Measurements from ENCODE around the gene HMCN1.

GRCh38 chr1:186213225-186213607 is 479.0 kb downstream of the HMCN1 start:
- no peak for TF ChIP-seq FOXK2 (IDR thresholded peaks at IDR 0.05)
- no peak for TF ChIP-seq FOXA1 (IDR thresholded peaks at IDR 0.05)
- no peak for TF ChIP-seq FOXM1 (IDR thresholded peaks at IDR 0.05; ENCODE audit: borderline replicate concordance)
- TF ChIP-seq BHLHE40 (IDR thresholded peaks at IDR 0.05; ENCODE audit: borderline replicate concordance): no peak
- TF ChIP-seq ELF4 (IDR thresholded peaks at IDR 0.05): no peak
- no peak for TF ChIP-seq L3MBTL2 (conservative IDR thresholded peaks at IDR 0.05)
- no peak for TF ChIP-seq PKNOX1 (IDR thresholded peaks at IDR 0.05)
- no peak for TF ChIP-seq SP1 (IDR thresholded peaks at IDR 0.05)
- no peak for TF ChIP-seq TARDBP (IDR thresholded peaks at IDR 0.05)
- TF ChIP-seq SUZ12 (IDR thresholded peaks at IDR 0.05): no peak
- no peak for TF ChIP-seq HDGF (IDR thresholded peaks at IDR 0.05; ENCODE audit: borderline replicate concordance)
- TF ChIP-seq LEF1 (IDR thresholded peaks at IDR 0.05; ENCODE audit: borderline replicate concordance): no peak
- no peak for TF ChIP-seq CTBP1 (IDR thresholded peaks at IDR 0.05; ENCODE audit: borderline replicate concordance)
